HEK293 (cell line): ENCODE data around the gene PRELID3B.

Experiments
- BCL11A ChIP-seq: fragments of 450-650 bp; formaldehyde crosslinking; IDR thresholded peaks from 2 replicates; pipeline ENCODE4 v1.5.1; 2016; ENCODE audit warnings: low read depth, missing biosample characterization, missing genetic modification characterization
- GFI1B ChIP-seq: fragments of 450-650 bp; formaldehyde crosslinking; IDR thresholded peaks from 2 replicates; pipeline ENCODE4 v1.5.1; 2016; ENCODE audit warnings: missing biosample characterization, missing genetic modification characterization
- HOXA7 ChIP-seq: sonication (generic); formaldehyde crosslinking; IDR thresholded peaks from 2 replicates; pipeline ENCODE4 v1.8.1; 2022; ENCODE audit warnings: missing genetic modification reagents, borderline replicate concordance
- KLF16 ChIP-seq: fragments of 450-650 bp; formaldehyde crosslinking; IDR thresholded peaks from 2 replicates; pipeline ENCODE4 v1.5.1; 2017; ENCODE audit warnings: missing biosample characterization, missing genetic modification characterization
- KLF8 ChIP-seq: fragments of 450-650 bp; formaldehyde crosslinking; IDR thresholded peaks from 2 replicates; pipeline ENCODE4 v1.5.1; 2016; ENCODE audit warnings: missing biosample characterization, missing genetic modification characterization
- KLF9 ChIP-seq: fragments of 450-650 bp; formaldehyde crosslinking; IDR thresholded peaks from 2 replicates; pipeline ENCODE4 v1.5.1; 2016; ENCODE audit warnings: missing biosample characterization, missing genetic modification characterization, low read depth
- MEIS1 ChIP-seq: sonication (generic); formaldehyde crosslinking; IDR thresholded peaks from 2 replicates; pipeline ENCODE4 v1.8.1; 2022; ENCODE audit warnings: missing genetic modification reagents, mild to moderate bottlenecking, borderline replicate concordance
- OSR2 ChIP-seq: fragments of 450-650 bp; formaldehyde crosslinking; IDR thresholded peaks from 2 replicates; pipeline ENCODE4 v1.5.1; 2016; ENCODE audit warnings: missing biosample characterization, missing genetic modification characterization
- ZBTB17 ChIP-seq: fragments of 450-650 bp; formaldehyde crosslinking; IDR thresholded peaks from 2 replicates; pipeline ENCODE4 v1.5.1; 2016; ENCODE audit warnings: missing biosample characterization, missing genetic modification characterization
- ZFHX2 ChIP-seq: fragments of 450-650 bp; formaldehyde crosslinking; conservative IDR thresholded peaks from 2 replicates; pipeline ENCODE4 v1.5.1; 2016; ENCODE audit warnings: missing biosample characterization, missing genetic modification characterization
- ZIC2 ChIP-seq: fragments of 450-650 bp; formaldehyde crosslinking; IDR thresholded peaks from 2 replicates; pipeline ENCODE4 v1.5.1; 2016; ENCODE audit warnings: missing biosample characterization, missing genetic modification characterization
- ZNF112 ChIP-seq: fragments of 450-650 bp; formaldehyde crosslinking; IDR thresholded peaks from 2 replicates; pipeline ENCODE4 v1.5.0; 2017; ENCODE audit warnings: missing biosample characterization, missing genetic modification characterization
- ZNF169 ChIP-seq: fragments of 450-650 bp; formaldehyde crosslinking; IDR thresholded peaks from 2 replicates; pipeline ENCODE4 v1.5.1; 2016; ENCODE audit warnings: missing biosample characterization, missing genetic modification characterization
- ZNF175 ChIP-seq: fragments of 450-650 bp; formaldehyde crosslinking; IDR thresholded peaks from 2 replicates; pipeline ENCODE4 v1.5.1; 2016; ENCODE audit warnings: missing biosample characterization, missing genetic modification characterization
- ZNF19 ChIP-seq: fragments of 450-650 bp; formaldehyde crosslinking; IDR thresholded peaks from 2 replicates; pipeline ENCODE4; 2016; ENCODE audit warnings: missing biosample characterization, missing genetic modification characterization, low read depth
- ZNF239 ChIP-seq: fragments of 450-650 bp; formaldehyde crosslinking; IDR thresholded peaks from 2 replicates; pipeline ENCODE4 v1.5.1; 2016; ENCODE audit warnings: missing biosample characterization, missing genetic modification characterization
- ZNF292 ChIP-seq: fragments of 450-650 bp; formaldehyde crosslinking; IDR thresholded peaks from 2 replicates; pipeline ENCODE4 v1.5.1; 2016; ENCODE audit warnings: low read depth, missing biosample characterization, missing genetic modification characterization, borderline replicate concordance
- ZNF335 ChIP-seq: fragments of 450-650 bp; formaldehyde crosslinking; conservative IDR thresholded peaks from 2 replicates; pipeline ENCODE4 v1.5.1; 2016; ENCODE audit warnings: missing biosample characterization, missing genetic modification characterization
- ZNF394 ChIP-seq: fragments of 450-650 bp; formaldehyde crosslinking; IDR thresholded peaks from 2 replicates; pipeline ENCODE4 v1.5.1; 2016; ENCODE audit warnings: missing biosample characterization, missing genetic modification characterization, mild to moderate bottlenecking, moderate library complexity, borderline replicate concordance
- ZNF530 ChIP-seq: fragments of 450-650 bp; formaldehyde crosslinking; IDR thresholded peaks from 2 replicates; pipeline ENCODE4 v1.5.1; 2016; ENCODE audit warnings: low read depth, missing biosample characterization, missing genetic modification characterization
- ZNF623 ChIP-seq: fragments of 450-650 bp; formaldehyde crosslinking; IDR thresholded peaks from 2 replicates; pipeline ENCODE4 v1.5.1; 2016; ENCODE audit warnings: missing biosample characterization, missing genetic modification characterization
- ZNF747 ChIP-seq: fragments of 450-650 bp; formaldehyde crosslinking; IDR thresholded peaks from 2 replicates; pipeline ENCODE4 v1.5.1; 2016; ENCODE audit warnings: missing biosample characterization, missing genetic modification characterization
- ZNF777 ChIP-seq: fragments of 450-650 bp; formaldehyde crosslinking; IDR thresholded peaks from 2 replicates; pipeline ENCODE4 v1.5.1; 2017; ENCODE audit warnings: missing biosample characterization, missing genetic modification characterization, borderline replicate concordance
- ZNF792 ChIP-seq: fragments of 450-650 bp; formaldehyde crosslinking; IDR thresholded peaks from 2 replicates; pipeline ENCODE4 v1.5.1; 2016; ENCODE audit warnings: missing biosample characterization, missing genetic modification characterization
- ZNF830 ChIP-seq: fragments of 450-650 bp; IDR thresholded peaks from 2 replicates; pipeline ENCODE4 v1.5.0; 2018; ENCODE audit warnings: missing biosample characterization, missing genetic modification characterization, low read depth, mild to moderate bottlenecking, moderate library complexity
- TF ChIP-seq, protein P1 (sequence below): fragments of 450-650 bp; formaldehyde crosslinking; IDR thresholded peaks from 2 replicates; pipeline ENCODE4 v1.5.1; 2016; ENCODE audit warnings: missing biosample characterization, missing genetic modification characterization, borderline replicate concordance
- TF ChIP-seq, protein P2 (sequence below): fragments of 450-650 bp; formaldehyde crosslinking; IDR thresholded peaks from 2 replicates; pipeline ENCODE4 v1.5.1; 2016; ENCODE audit warnings: missing biosample characterization, missing genetic modification characterization
- TF ChIP-seq, protein P3 (sequence below): fragments of 450-650 bp; formaldehyde crosslinking; optimal IDR thresholded peaks from 2 replicates; pipeline ENCODE3; 2016; ENCODE audit warnings: missing biosample characterization, mild to moderate bottlenecking, missing genetic modification characterization
- TF ChIP-seq, protein P4 (sequence below): fragments of 450-650 bp; formaldehyde crosslinking; IDR thresholded peaks from 2 replicates; pipeline ENCODE4 v1.5.1; 2017; ENCODE audit warnings: missing biosample characterization, missing genetic modification characterization

PRELID3B gene

DNA sequence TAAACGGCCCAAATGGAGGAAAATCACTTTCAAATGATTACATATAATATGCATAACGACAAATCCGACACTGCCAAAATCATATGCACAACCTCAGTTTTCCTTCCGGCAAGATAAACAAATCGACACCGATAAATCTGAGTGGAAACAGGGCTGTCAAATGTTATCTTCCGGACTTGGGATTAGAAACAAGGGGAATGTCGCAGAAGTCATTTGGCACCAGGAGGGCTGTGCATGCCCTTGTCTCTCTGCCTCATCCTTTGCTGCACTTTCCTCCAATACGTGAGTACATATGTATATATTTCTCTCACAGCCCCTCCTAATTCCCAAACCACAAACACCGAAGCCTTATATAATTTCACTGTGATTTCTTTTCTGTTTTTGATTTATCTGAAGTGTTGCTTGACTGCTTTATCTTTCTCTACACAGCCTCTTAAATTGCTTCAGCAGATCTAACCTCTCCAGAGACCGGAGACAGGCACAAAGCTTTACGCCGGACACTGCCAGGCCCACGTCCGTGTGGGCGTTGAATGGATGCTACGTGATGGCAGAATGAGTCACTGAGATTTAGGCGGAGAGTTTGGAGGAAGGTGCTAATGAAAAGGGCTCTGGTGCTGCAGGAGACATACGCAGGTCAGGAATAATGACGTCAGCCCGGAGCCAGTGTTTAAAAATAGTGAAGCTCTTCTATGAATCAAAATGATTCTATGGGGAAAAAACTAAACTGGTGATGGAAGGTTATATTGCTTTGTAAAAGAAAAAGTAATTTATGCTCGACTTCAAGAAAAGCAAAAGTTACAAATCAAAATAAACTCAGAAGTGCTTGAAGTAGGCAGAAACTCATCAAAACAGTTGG is 21.0 kb upstream of the PRELID3B start (continued):
- TF ChIP-seq, protein P1, sequence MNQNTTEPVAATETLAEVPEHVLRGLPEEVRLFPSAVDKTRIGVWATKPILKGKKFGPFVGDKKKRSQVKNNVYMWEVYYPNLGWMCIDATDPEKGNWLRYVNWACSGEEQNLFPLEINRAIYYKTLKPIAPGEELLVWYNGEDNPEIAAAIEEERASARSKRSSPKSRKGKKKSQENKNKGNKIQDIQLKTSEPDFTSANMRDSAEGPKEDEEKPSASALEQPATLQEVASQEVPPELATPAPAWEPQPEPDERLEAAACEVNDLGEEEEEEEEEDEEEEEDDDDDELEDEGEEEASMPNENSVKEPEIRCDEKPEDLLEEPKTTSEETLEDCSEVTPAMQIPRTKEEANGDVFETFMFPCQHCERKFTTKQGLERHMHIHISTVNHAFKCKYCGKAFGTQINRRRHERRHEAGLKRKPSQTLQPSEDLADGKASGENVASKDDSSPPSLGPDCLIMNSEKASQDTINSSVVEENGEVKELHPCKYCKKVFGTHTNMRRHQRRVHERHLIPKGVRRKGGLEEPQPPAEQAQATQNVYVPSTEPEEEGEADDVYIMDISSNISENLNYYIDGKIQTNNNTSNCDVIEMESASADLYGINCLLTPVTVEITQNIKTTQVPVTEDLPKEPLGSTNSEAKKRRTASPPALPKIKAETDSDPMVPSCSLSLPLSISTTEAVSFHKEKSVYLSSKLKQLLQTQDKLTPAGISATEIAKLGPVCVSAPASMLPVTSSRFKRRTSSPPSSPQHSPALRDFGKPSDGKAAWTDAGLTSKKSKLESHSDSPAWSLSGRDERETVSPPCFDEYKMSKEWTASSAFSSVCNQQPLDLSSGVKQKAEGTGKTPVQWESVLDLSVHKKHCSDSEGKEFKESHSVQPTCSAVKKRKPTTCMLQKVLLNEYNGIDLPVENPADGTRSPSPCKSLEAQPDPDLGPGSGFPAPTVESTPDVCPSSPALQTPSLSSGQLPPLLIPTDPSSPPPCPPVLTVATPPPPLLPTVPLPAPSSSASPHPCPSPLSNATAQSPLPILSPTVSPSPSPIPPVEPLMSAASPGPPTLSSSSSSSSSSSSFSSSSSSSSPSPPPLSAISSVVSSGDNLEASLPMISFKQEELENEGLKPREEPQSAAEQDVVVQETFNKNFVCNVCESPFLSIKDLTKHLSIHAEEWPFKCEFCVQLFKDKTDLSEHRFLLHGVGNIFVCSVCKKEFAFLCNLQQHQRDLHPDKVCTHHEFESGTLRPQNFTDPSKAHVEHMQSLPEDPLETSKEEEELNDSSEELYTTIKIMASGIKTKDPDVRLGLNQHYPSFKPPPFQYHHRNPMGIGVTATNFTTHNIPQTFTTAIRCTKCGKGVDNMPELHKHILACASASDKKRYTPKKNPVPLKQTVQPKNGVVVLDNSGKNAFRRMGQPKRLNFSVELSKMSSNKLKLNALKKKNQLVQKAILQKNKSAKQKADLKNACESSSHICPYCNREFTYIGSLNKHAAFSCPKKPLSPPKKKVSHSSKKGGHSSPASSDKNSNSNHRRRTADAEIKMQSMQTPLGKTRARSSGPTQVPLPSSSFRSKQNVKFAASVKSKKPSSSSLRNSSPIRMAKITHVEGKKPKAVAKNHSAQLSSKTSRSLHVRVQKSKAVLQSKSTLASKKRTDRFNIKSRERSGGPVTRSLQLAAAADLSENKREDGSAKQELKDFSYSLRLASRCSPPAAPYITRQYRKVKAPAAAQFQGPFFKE (tag by site-specific recombination) = no peak
- TF ChIP-seq ZFHX2 (tag by site-specific recombination) (peak; percentile 96), HOXA7 (CRISPR knock-in tag) (no peak), BCL11A (tag by site-specific recombination) (peak; percentile 56; the same call in 1 of the 2 replicates), ZNF777 (tag by site-specific recombination) (no peak), ZNF394 (tag by site-specific recombination) (peak; percentile 11; the same call in 1 of the 2 replicates), ZNF530 (tag by site-specific recombination) (no peak), ZNF292 (tag by site-specific recombination) (no peak), KLF9 (tag by site-specific recombination) (peak; percentile 73; the same call in 1 of the 2 replicates), ZNF335 (tag by site-specific recombination) (peak; percentile 91), ZNF830 (tag by site-specific recombination) (no peak), ZBTB17 (tag by site-specific recombination) (peak; percentile 86), ZNF175 (tag by site-specific recombination) (no peak), ZNF112 (tag by site-specific recombination) (no peak), GFI1B (tag by site-specific recombination) (peak; percentile 82), ZNF239 (tag by site-specific recombination) (no peak), ZNF623 (no peak), ZNF19 (tag by site-specific recombination) (no peak), ZIC2 (tag by site-specific recombination) (no peak), ZNF792 (tag by site-specific recombination) (no peak), ZNF747 (tag by site-specific recombination) (no peak), KLF8 (tag by site-specific recombination) (peak; percentile 66; the same call in 1 of the 2 replicates), MEIS1 (CRISPR knock-in tag) (no peak), OSR2 (tag by site-specific recombination) (no peak), KLF16 (tag by site-specific recombination) (0 out of 2 replicates have a peak, but pooled peaks have one; percentile 76), ZNF169 (no peak)
- TF ChIP-seq, protein P2, sequence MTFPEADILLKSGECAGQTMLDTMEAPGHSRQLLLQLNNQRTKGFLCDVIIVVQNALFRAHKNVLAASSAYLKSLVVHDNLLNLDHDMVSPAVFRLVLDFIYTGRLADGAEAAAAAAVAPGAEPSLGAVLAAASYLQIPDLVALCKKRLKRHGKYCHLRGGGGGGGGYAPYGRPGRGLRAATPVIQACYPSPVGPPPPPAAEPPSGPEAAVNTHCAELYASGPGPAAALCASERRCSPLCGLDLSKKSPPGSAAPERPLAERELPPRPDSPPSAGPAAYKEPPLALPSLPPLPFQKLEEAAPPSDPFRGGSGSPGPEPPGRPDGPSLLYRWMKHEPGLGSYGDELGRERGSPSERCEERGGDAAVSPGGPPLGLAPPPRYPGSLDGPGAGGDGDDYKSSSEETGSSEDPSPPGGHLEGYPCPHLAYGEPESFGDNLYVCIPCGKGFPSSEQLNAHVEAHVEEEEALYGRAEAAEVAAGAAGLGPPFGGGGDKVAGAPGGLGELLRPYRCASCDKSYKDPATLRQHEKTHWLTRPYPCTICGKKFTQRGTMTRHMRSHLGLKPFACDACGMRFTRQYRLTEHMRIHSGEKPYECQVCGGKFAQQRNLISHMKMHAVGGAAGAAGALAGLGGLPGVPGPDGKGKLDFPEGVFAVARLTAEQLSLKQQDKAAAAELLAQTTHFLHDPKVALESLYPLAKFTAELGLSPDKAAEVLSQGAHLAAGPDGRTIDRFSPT (tag by site-specific recombination) = peak; percentile 85
- TF ChIP-seq, protein P3, sequence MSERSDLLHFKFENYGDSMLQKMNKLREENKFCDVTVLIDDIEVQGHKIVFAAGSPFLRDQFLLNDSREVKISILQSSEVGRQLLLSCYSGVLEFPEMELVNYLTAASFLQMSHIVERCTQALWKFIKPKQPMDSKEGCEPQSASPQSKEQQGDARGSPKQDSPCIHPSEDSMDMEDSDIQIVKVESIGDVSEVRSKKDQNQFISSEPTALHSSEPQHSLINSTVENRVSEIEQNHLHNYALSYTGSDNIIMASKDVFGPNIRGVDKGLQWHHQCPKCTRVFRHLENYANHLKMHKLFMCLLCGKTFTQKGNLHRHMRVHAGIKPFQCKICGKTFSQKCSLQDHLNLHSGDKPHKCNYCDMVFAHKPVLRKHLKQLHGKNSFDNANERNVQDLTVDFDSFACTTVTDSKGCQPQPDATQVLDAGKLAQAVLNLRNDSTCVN (tag by site-specific recombination) = no peak
- TF ChIP-seq, protein P4, sequence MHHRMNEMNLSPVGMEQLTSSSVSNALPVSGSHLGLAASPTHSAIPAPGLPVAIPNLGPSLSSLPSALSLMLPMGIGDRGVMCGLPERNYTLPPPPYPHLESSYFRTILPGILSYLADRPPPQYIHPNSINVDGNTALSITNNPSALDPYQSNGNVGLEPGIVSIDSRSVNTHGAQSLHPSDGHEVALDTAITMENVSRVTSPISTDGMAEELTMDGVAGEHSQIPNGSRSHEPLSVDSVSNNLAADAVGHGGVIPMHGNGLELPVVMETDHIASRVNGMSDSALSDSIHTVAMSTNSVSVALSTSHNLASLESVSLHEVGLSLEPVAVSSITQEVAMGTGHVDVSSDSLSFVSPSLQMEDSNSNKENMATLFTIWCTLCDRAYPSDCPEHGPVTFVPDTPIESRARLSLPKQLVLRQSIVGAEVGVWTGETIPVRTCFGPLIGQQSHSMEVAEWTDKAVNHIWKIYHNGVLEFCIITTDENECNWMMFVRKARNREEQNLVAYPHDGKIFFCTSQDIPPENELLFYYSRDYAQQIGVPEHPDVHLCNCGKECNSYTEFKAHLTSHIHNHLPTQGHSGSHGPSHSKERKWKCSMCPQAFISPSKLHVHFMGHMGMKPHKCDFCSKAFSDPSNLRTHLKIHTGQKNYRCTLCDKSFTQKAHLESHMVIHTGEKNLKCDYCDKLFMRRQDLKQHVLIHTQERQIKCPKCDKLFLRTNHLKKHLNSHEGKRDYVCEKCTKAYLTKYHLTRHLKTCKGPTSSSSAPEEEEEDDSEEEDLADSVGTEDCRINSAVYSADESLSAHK (tag by site-specific recombination) = no peak
